Measurements from ENCODE around the gene EZR. TPM values are rescaled to one million over a fixed set of nuclear protein-coding genes. Genes with fewer than 3 reads are reported as not detected.

Gene EZR
- total RNA-seq, 1 donor from 2014 or later, result 254 TPM

DNA sequence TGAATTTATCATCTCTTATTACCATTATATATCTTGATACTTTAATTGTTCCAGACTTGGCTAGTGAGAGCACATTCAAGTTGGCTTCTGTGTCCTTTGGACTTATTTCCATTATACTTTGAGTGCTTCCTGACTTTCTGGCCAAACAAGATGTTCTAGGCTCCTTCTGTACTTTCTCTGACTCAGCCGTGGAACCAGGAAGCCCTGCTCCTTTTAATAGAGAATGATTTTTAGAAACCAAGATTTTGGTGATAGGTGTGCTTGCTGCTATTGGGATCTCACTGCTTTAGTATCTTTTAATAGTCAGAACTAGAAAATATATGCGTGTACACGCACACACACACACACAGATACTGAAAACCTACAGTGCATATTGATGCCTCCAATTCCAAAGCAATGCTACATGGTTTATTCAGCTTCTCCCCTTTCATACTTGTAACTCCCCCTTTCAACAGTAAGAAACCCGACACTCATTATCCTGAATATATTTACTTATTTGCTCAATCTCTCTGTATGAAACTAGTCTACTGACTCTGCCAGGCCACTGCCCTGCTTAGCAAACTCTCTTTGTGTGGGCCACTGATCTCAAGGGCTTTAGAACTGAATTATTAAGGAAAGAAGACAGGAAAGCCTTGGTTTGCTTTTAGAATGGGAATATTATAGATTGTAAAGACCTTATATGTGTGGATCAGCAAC is 42.7 kb upstream of the EZR start:
- H3K4me1 Mint-ChIP-seq (ENCODE audit: low read depth, unreplicated experiment), result peaks cover 24% of the 10 kb centered on the region
- no peaks in the 10 kb centered on the region for H3K27me3 ChIP-seq (ENCODE audit: insufficient read depth, low read length)
- DNase-seq (ENCODE audit: low read depth) (no peak), FAIRE-seq (no peak)
- H3K9me3 Mint-ChIP-seq (ENCODE audit: unreplicated experiment), result peaks cover 4% of the 10 kb centered on the region
- H3K4me1 ChIP-seq (ENCODE audit: insufficient read depth, low read length), result peaks cover 14% of the 10 kb centered on the region
- H3K9ac ChIP-seq (ENCODE audit: low read length), result no peak overlapping the region
- H3K4me2 ChIP-seq (ENCODE audit: low read length), result no peak overlapping the region
- H3K36me3 Mint-ChIP-seq (ENCODE audit: low read depth, unreplicated experiment), result peaks cover 2% of the 10 kb centered on the region
- H2AFZ ChIP-seq (ENCODE audit: low read depth, low read length), result no peak overlapping the region
- TF ChIP-seq EZH2 (IDR thresholded peaks at IDR 0.05; ENCODE audit: insufficient read depth, low read length) (no peak), CTCF (IDR thresholded peaks at IDR 0.05; ENCODE audit: insufficient read depth, low read depth, low read length) (no peak)
- no peak overlapping the region for H3K4me3 Mint-ChIP-seq (ENCODE audit: unreplicated experiment)
- H4K20me1 ChIP-seq (ENCODE audit: insufficient read depth, low read length), result no peaks in the 10 kb centered on the region
- no peaks in the 10 kb centered on the region for H3K27me3 Mint-ChIP-seq (ENCODE audit: low read depth, unreplicated experiment)
- H3K9me3 ChIP-seq (ENCODE audit: insufficient read depth, low read depth, low read length), result no peaks in the 10 kb centered on the region
- H3K79me2 ChIP-seq (ENCODE audit: insufficient read depth, low read length), result no peaks in the 10 kb centered on the region
- H3K4me3 ChIP-seq (ENCODE audit: insufficient read depth, low read depth, low read length), result no peak overlapping the region
- H3K27ac Mint-ChIP-seq (ENCODE audit: unreplicated experiment), result no peak overlapping the region
- H3K36me3 ChIP-seq (ENCODE audit: insufficient read depth, low read length), result no peaks in the 10 kb centered on the region
- H3K27ac ChIP-seq (ENCODE audit: low read depth, low read length), result no peak overlapping the region

- Mint-ChIP-seq H3K27ac (ENCODE audit: unreplicated experiment) (no peak overlapping the region), H3K27me3 (ENCODE audit: low read depth, unreplicated experiment) (no peaks in the 10 kb centered on the region), H3K9me3 (ENCODE audit: unreplicated experiment) (peaks cover 4% of the 10 kb centered on the region), H3K36me3 (ENCODE audit: low read depth, unreplicated experiment) (peaks cover 2% of the 10 kb centered on the region), H3K4me1 (ENCODE audit: low read depth, unreplicated experiment) (peaks cover 29% of the 10 kb centered on the region), H3K4me3 (ENCODE audit: unreplicated experiment) (no peak overlapping the region)
- Histone ChIP-seq H2AFZ (ENCODE audit: low read depth, low read length) (no peak overlapping the region), H3K4me3 (ENCODE audit: insufficient read depth, low read depth, low read length) (no peak overlapping the region), H3K36me3 (ENCODE audit: insufficient read depth, low read length) (no peaks in the 10 kb centered on the region), H4K20me1 (ENCODE audit: insufficient read depth, low read length) (no peaks in the 10 kb centered on the region), H3K79me2 (ENCODE audit: insufficient read depth, low read length) (no peaks in the 10 kb centered on the region), H3K4me2 (ENCODE audit: low read length) (no peak overlapping the region), H3K9me3 (ENCODE audit: insufficient read depth, low read depth, low read length) (no peaks in the 10 kb centered on the region), H3K9ac (ENCODE audit: low read length) (no peak overlapping the region), H3K27ac (ENCODE audit: low read depth, low read length) (no peak overlapping the region), H3K27me3 (ENCODE audit: insufficient read depth, low read length) (no peaks in the 10 kb centered on the region), H3K4me1 (ENCODE audit: insufficient read depth, low read length) (peaks cover 14% of the 10 kb centered on the region)
- DNase-seq (ENCODE audit: low read depth) (no peak), FAIRE-seq (no peak)
- TF ChIP-seq EZH2 (IDR thresholded peaks at IDR 0.05; ENCODE audit: insufficient read depth, low read length) (no peak), CTCF (IDR thresholded peaks at IDR 0.05; ENCODE audit: insufficient read depth, low read depth, low read length) (no peak)
These were observed 41.2 kb upstream of the EZR start for GRCh38 chr6:158860279-158860865.

GRCh38 chr6:158856261-158856660 is 37.1 kb upstream of the EZR start:
- no peak for FAIRE-seq

More at GRCh38 chr6:158856261-158856660, 37.1 kb upstream of the EZR start:
- DNase-seq (ENCODE audit: low read depth), result no peak
- Mint-ChIP-seq H3K36me3 (ENCODE audit: low read depth, unreplicated experiment) (peaks cover 2% of the 10 kb centered on the region), H3K4me1 (ENCODE audit: low read depth, unreplicated experiment) (peaks cover 21% of the 10 kb centered on the region), H3K4me3 (ENCODE audit: unreplicated experiment) (no peak overlapping the region), H3K27ac (ENCODE audit: unreplicated experiment) (no peak overlapping the region), H3K9me3 (ENCODE audit: unreplicated experiment) (no peaks in the 10 kb centered on the region), H3K27me3 (ENCODE audit: low read depth, unreplicated experiment) (no peaks in the 10 kb centered on the region)
- Histone ChIP-seq H3K36me3 (ENCODE audit: insufficient read depth, low read length) (no peaks in the 10 kb centered on the region), H3K9me3 (ENCODE audit: insufficient read depth, low read depth, low read length) (no peaks in the 10 kb centered on the region), H4K20me1 (ENCODE audit: insufficient read depth, low read length) (no peaks in the 10 kb centered on the region), H3K4me2 (ENCODE audit: low read length) (no peak overlapping the region), H2AFZ (ENCODE audit: low read depth, low read length) (no peak overlapping the region), H3K79me2 (ENCODE audit: insufficient read depth, low read length) (no peaks in the 10 kb centered on the region), H3K27ac (ENCODE audit: low read depth, low read length) (no peak overlapping the region), H3K4me1 (ENCODE audit: insufficient read depth, low read length) (peaks cover 26% of the 10 kb centered on the region), H3K9ac (ENCODE audit: low read length) (no peak overlapping the region), H3K4me3 (ENCODE audit: insufficient read depth, low read depth, low read length) (no peak overlapping the region), H3K27me3 (ENCODE audit: insufficient read depth, low read length) (no peaks in the 10 kb centered on the region)
- TF ChIP-seq CTCF (IDR thresholded peaks at IDR 0.05; ENCODE audit: insufficient read depth, low read depth, low read length) (no peak), EZH2 (IDR thresholded peaks at IDR 0.05; ENCODE audit: insufficient read depth, low read length) (no peak)
